PC-3 (cell line): Measurements from ENCODE around the gene CTSZ. TPM values are rescaled to one million over a fixed set of nuclear protein-coding genes. Genes with fewer than 3 reads are reported as not detected.
A peak's percentile ranks its signal among the peaks of the same experiment; 100 is the strongest.

ENCODE experiments used
- ATAC-seq: fragments of 200-7000 bp; cut with Tn5 transposase; 2 replicates; pipeline ENCODE4 v1.9.1; 2020; ENCODE audit warnings: mild to moderate bottlenecking, moderate library complexity
- BruUV-seq: library from RNA; stranded (reverse); fragments of 400-500 nt; replicated peaks from 2 replicates; lab custom pipeline; 2021; lab: Mats Ljungman, UMichigan
- CTCF ChIA-PET: fragments of 300-600 bp; sonication (Branson Sonifier 250); formaldehyde crosslinking; loops from one replicate; lab custom pipeline; 2022; ENCODE audit warnings: antibody characterized with exemption; lab: Charles Lee
- POLR2A ChIA-PET: fragments of 300-600 bp; sonication (Branson Sonifier 250); formaldehyde crosslinking; loops from one replicate; lab custom pipeline; 2022; ENCODE audit warnings: antibody characterized with exemption; ENCODE audit not compliant: unreplicated experiment; lab: Charles Lee
- DNase-seq: peaks from one replicate; pipeline ENCODE4 v3.0.0-alpha.2; 2015
- H2AFZ ChIP-seq: fragments of 300-600 bp; sonication (generic); 2 replicates; pipeline ENCODE4 v1.6.0; 2016; ENCODE audit warnings: antibody characterized with exemption, low read length
- H3F3A ChIP-seq: fragments of 300-600 bp; sonication (generic); one replicate; pipeline ENCODE4 v1.6.0; 2017; ENCODE audit warnings: antibody characterized with exemption, low read length, control low read depth, mild to moderate bottlenecking; ENCODE audit not compliant: unreplicated experiment
- H3K27ac ChIP-seq: fragments of 300-600 bp; sonication (generic); 2 replicates; pipeline ENCODE4 v1.5.1; 2016; ENCODE audit warnings: mild to moderate bottlenecking, low read length
- H3K27me3 ChIP-seq: fragments of 300-600 bp; sonication (generic); 2 replicates; pipeline ENCODE4 v1.6.1; 2016; ENCODE audit warnings: low read length, mixed read lengths
- H3K36me3 ChIP-seq: fragments of 300-600 bp; sonication (generic); 2 replicates; pipeline ENCODE4 v1.6.1; 2016; ENCODE audit warnings: low read depth, mixed run types, low read length, mixed read lengths
- H3K4me1 ChIP-seq: fragments of 300-600 bp; sonication (generic); 2 replicates; pipeline ENCODE4 v1.5.1; 2016; ENCODE audit warnings: low read length; ENCODE audit not compliant: insufficient read depth
- H3K4me2 ChIP-seq: fragments of 300-600 bp; sonication (generic); 2 replicates; pipeline ENCODE4 v1.6.0; 2016; ENCODE audit warnings: low read length
- H3K4me3 ChIP-seq: fragments of 300-600 bp; sonication (generic); 2 replicates; pipeline ENCODE4 v1.5.1; 2016; ENCODE audit warnings: mild to moderate bottlenecking, low read length, mixed read lengths
- H3K79me2 ChIP-seq: fragments of 300-600 bp; sonication (generic); 2 replicates; pipeline ENCODE4 v1.6.1; 2017; ENCODE audit warnings: low read length, mixed read lengths
- H3K9ac ChIP-seq: fragments of 300-600 bp; sonication (generic); 2 replicates; pipeline ENCODE4 v1.6.0; 2016; ENCODE audit warnings: mild to moderate bottlenecking, low read length
- H3K9me2 ChIP-seq: fragments of 300-600 bp; sonication (generic); replicated peaks from 2 replicates; pipeline ENCODE4 v1.6.1; 2016; ENCODE audit warnings: mixed run types, low read length, mixed read lengths
- H3K9me3 ChIP-seq: fragments of 300-600 bp; sonication (generic); 2 replicates; pipeline ENCODE4 v1.6.1; 2016; ENCODE audit warnings: low read length, mixed read lengths
- H4K20me1 ChIP-seq: fragments of 300-600 bp; sonication (generic); 2 replicates; pipeline ENCODE4 v1.6.1; 2016; ENCODE audit warnings: low read length, mixed read lengths
- EZH2 ChIP-seq: fragments of 300-600 bp; sonication (generic); IDR thresholded peaks from one replicate; pipeline ENCODE4 v1.6.1; 2017; ENCODE audit warnings: antibody characterized with exemption, mild to moderate bottlenecking, low read length; ENCODE audit not compliant: unreplicated experiment
- EZH2phosphoT487 ChIP-seq: fragments of 300-600 bp; sonication (generic); IDR thresholded peaks from 2 replicates; pipeline ENCODE4 v1.6.1; 2018; ENCODE audit warnings: mild to moderate bottlenecking, antibody characterized with exemption, low read length, borderline replicate concordance
- intact Hi-C: fragments of 100-400 bp; cut with micrococcal nuclease; formaldehyde crosslinking; loops from 2 replicates; pipeline ENCODE4 v1.9.0; 2023
- total RNA-seq: library from RNA; depleted of rRNA; stranded (reverse); fragments of >200 nt; gene quantifications from 2 replicates; pipeline ENCODE4 v1.2.3, GENCODE V29; 2014
- TF ChIP-seq, protein P1 (sequence below): fragments of 300-600 bp; sonication (generic); conservative IDR thresholded peaks from 2 replicates; pipeline ENCODE4 v1.5.1; 2017; ENCODE audit warnings: antibody characterized with exemption, low read depth, mild to moderate bottlenecking, low read length

Gene CTSZ
- total RNA-seq, 1 experiment from 2014 or later = 191 TPM

GRCh38 chr20:59044295-59044694 lies 37.2 kb upstream of the CTSZ start:
- Histone ChIP-seq H2AFZ (peak overlapping the region; percentile 74; the same call in 1 of the 2 replicates), H3K9ac (peak overlapping the region; percentile 37), H3K79me2 (peaks cover 34% of the 10 kb centered on the region), H3K27me3 (no peaks in the 10 kb centered on the region), H3K9me2 (no peaks in the 10 kb centered on the region), H4K20me1 (peaks cover 24% of the 10 kb centered on the region), H3K36me3 (peaks cover 13% of the 10 kb centered on the region; the same call in 1 of the 2 replicates), H3K4me1 (peaks cover 61% of the 10 kb centered on the region), H3K9me3 (no peaks in the 10 kb centered on the region), H3K4me2 (peak overlapping the region; percentile 67), H3K4me3 (no peak overlapping the region), H3F3A (peaks cover 4% of the 10 kb centered on the region), H3K27ac (peak overlapping the region; percentile 87)
- peak; percentile 5 for DNase-seq
- no peak for ATAC-seq
- ChIA-PET CTCF (no interaction called here), POLR2A (no interaction called here)
- intact Hi-C loops = loop anchor here (5.0 kb wide), 1 partner anchor 392 kb away; the partner anchor contains the start of gene STX16
- TF ChIP-seq EZH2phosphoT487 (no peak), EZH2 (no peak)
- TF ChIP-seq, protein P1, sequence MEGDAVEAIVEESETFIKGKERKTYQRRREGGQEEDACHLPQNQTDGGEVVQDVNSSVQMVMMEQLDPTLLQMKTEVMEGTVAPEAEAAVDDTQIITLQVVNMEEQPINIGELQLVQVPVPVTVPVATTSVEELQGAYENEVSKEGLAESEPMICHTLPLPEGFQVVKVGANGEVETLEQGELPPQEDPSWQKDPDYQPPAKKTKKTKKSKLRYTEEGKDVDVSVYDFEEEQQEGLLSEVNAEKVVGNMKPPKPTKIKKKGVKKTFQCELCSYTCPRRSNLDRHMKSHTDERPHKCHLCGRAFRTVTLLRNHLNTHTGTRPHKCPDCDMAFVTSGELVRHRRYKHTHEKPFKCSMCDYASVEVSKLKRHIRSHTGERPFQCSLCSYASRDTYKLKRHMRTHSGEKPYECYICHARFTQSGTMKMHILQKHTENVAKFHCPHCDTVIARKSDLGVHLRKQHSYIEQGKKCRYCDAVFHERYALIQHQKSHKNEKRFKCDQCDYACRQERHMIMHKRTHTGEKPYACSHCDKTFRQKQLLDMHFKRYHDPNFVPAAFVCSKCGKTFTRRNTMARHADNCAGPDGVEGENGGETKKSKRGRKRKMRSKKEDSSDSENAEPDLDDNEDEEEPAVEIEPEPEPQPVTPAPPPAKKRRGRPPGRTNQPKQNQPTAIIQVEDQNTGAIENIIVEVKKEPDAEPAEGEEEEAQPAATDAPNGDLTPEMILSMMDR = no peak
- BruUV-seq = TSS peak; percentile 34

DNA sequence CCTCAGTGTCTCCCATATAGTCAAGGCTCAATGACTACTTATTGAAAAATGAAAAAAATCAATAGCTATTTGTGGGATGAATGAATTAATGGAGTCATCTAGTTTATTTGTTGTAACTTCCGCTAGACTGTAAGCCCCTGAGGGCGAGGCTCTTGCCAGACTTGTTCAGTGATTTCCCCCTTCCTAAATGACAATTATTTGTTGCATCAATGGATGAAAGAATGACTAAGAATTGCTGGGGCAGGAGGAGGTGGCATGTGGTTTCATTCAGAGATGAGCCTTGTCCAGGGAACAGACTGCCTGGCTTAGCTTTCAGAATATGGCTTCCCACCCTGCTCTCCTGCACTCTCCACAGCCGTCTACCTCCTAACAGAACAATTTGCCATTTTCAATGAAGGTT lies 36.6 kb upstream of the CTSZ start:
- ChIA-PET POLR2A (interaction anchor here (0.5 kb wide), 1 partner anchor 87 kb away, joined by 3 read pairs; no protein-coding TSS in a partner anchor), CTCF (no interaction called here)
- peaks cover 17% of the 10 kb centered on the region; the same call in 1 of the 2 replicates for H3K36me3 ChIP-seq
- no peak for ATAC-seq
- H4K20me1 ChIP-seq = peaks cover 29% of the 10 kb centered on the region
- peak overlapping the region; percentile 57 for H3K9ac ChIP-seq
- DNase-seq = peak; percentile 89
- peak overlapping the region; percentile 87 for H3K27ac ChIP-seq
- H3K4me2 ChIP-seq = peak overlapping the region; percentile 67
- peaks cover 62% of the 10 kb centered on the region for H3K4me1 ChIP-seq
- H3K9me2 ChIP-seq = no peaks in the 10 kb centered on the region
- intact Hi-C loops = loop anchor here (5.0 kb wide), 1 partner anchor 391 kb away; the partner anchor contains the start of gene STX16
- H3K4me3 ChIP-seq = no peak overlapping the region
- peak overlapping the region; percentile 74; the same call in 1 of the 2 replicates for H2AFZ ChIP-seq
- BruUV-seq = no TSS peak
- H3K79me2 ChIP-seq = peaks cover 40% of the 10 kb centered on the region
- no peaks in the 10 kb centered on the region for H3K27me3 ChIP-seq
- H3F3A ChIP-seq = peaks cover 4% of the 10 kb centered on the region
- H3K9me3 ChIP-seq = no peaks in the 10 kb centered on the region
- TF ChIP-seq EZH2 = no peak
- TF ChIP-seq, protein P1 = no peak
- no peak for TF ChIP-seq EZH2phosphoT487
